DLD1 (cell line): ENCODE data around the gene PCYT2.

Experiments
- in situ Hi-C: cut with HindIII; loops from 2 replicates; pipeline ENCODE4 v1.10.0; 2017; ENCODE audit warnings: low sequenced_read_pairs

The PCYT2 gene

GRCh38 chr17:81858967-81859905 is 52.0 kb downstream of the PCYT2 start:
- in situ Hi-C loops = no loop called here

DNA sequence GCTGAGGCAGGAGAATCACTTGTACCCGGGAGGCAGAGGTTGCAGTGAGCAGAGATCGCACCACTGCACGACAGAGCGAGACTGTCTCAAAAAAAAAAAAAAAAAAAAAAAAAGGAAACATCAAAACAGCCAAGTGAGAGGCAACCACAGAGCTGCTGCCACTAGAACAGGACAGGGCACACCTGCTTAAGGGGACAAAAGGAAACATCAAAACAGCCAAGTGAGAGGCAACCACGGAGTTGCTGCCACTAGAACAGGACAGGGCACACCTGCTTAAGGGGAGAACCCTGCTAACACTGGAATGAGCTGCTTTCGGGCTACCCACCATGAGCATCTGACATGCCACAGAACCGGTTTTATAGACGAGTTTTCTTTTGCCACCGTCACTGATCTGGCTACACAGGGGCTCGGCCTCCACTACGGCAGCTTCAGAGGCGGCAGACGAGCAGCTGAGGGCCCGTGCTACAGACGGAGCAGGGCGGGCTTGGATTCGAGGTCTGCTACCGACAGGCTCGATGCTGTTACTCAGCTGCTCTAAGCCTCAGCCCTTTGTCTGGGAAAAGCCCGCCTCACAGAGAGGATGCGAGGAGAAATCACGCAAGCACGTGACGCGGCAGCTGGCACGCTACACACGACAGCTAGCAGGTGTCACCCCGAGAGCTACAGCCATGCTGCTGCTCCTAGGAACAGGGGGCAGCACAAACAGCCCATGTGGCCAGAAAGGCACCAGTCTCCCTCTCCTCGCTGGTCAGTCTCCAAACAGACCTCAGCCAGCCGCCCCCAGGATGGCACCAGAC is 52.8 kb downstream of the PCYT2 start:
- in situ Hi-C loops = no loop called here

DNA sequence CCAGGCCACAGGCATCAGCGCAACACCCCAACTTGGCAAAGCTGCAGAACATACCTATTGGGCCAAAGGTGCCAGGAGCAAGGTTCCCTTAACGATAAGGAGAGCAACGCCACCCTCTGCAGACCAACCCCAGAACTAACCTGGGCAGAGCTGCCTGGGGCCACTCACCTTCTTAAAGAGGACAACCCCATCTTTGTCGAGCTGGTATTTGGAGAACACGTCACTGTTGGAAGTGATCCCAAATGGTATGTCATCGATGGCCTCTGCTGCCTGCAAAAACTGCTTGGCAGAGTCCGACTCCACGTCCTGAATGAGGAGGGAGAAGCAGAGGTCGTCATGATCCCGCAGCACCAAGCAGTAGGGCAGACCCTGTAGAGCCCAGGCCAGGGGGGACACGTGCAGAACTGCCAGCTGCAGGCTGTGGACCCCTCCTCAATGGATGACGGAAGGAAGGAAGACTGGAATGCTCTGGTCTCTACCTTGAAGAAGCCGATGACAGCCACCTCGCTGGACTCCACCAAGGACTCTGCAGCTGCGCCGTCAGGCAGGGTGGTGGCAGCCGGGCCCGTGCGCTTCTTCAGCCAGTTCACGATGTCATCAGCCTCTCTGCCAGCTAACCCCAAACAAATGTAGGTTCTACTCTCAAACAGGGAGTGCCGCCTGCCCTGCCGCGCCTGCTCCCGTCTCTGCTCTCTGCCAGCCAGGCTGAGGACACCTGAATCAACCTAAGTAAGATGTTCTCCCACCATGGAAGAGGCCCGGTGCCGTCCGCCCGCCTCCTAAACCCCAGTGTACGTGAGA is 56.0 kb downstream of the PCYT2 start:
- in situ Hi-C loops = no loop called here

GRCh38 chr17:81852237-81852636 is 59.0 kb downstream of the PCYT2 start:
- in situ Hi-C loops = no loop called here

DNA sequence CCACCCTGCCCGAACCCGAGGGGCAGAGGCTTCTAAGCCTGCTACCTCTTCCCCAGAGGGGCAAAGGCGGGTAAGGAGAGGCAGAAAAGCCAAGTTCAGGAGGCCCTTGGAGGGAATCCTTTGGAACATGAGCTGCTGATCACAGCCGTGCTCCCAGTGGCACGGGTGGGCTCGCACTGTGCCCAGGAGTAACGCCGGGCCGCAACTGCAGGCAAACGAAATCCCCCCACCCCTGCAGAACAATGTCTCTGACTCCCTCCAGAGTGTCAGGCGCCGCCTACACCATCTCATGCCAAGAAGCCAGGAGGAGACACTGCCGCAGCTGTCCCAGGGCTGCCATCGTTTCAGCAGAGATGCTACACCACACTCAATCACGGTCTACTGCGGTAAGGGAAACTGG is 59.8 kb downstream of the PCYT2 start:
- in situ Hi-C loops = no loop called here
